Activated T-cell treated with anti-CD3 and anti-CD28 coated beads, Interleukin-2, amount 50 U/mL, for 48 hours (primary cell): ENCODE data around the gene NF2.

Source experiments
- DNase-seq, 2 experiments: peaks; one replicate each; pipeline ENCODE4 v3.0.0-alpha.2; 2020

NF2 gene

GRCh38 chr22:29703569-29704195, 100.2 kb downstream of the NF2 start:
- no peak for DNase-seq

GRCh38 chr22:29704528-29705285, 101.3 kb downstream of the NF2 start:
- DNase-seq = no peak

GRCh38 chr22:29705651-29706050, 102.2 kb downstream of the NF2 start:
- no peak for DNase-seq

- DNase-seq = no peak
These were observed 103.1 kb downstream of the NF2 start for GRCh38 chr22:29706486-29706885.

GRCh38 chr22:29707010-29707409, 103.6 kb downstream of the NF2 start:
- DNase-seq = no peak

GRCh38 chr22:29707471-29707870, 104.0 kb downstream of the NF2 start:
- no peak for DNase-seq

- DNase-seq = no peak
These were observed 106.8 kb downstream of the NF2 start for GRCh38 chr22:29710193-29710592.

- DNase-seq = no peak
These were observed 107.6 kb downstream of the NF2 start for GRCh38 chr22:29710922-29711593.

- DNase-seq = no peak
These were observed 108.7 kb downstream of the NF2 start for GRCh38 chr22:29712119-29712518.

GRCh38 chr22:29713156-29713727, 109.8 kb downstream of the NF2 start:
- no peak for DNase-seq

GRCh38 chr22:29715240-29715639, 111.8 kb downstream of the NF2 start:
- DNase-seq = no peak

- no peak for DNase-seq
These were observed 112.3 kb downstream of the NF2 start for GRCh38 chr22:29715705-29716104.

- peak in 1 of 2 experiments; percentile 42 for DNase-seq
These were observed 113.5 kb downstream of the NF2 start for GRCh38 chr22:29716814-29717545.

- DNase-seq = no peak
These were observed 114.4 kb downstream of the NF2 start for GRCh38 chr22:29717789-29718188.

GRCh38 chr22:29718949-29719898, 115.8 kb downstream of the NF2 start:
- no peak for DNase-seq

- DNase-seq = peak in 1 of 2 experiments; percentile 26
These were observed 116.6 kb downstream of the NF2 start, which contains the start of gene CABP7 for GRCh38 chr22:29719899-29720645. TSS of gene CABP7 (plus strand) at chr22:29720003. CDS start at chr22:29720425, 422 bp downstream.

GRCh38 chr22:29720811-29721323, 117.4 kb downstream of the NF2 start:
- no peak for DNase-seq

- no peak for DNase-seq
These were observed 118.7 kb downstream of the NF2 start for GRCh38 chr22:29722151-29722550.

GRCh38 chr22:29722587-29722986, 119.2 kb downstream of the NF2 start:
- no peak for DNase-seq

GRCh38 chr22:29723766-29724165, 120.3 kb downstream of the NF2 start:
- no peak for DNase-seq

- DNase-seq = no peak
These were observed 121.4 kb downstream of the NF2 start for GRCh38 chr22:29724843-29725242.
